Measurements from ENCODE around the gene STAU1. TPM values are rescaled to one million over a fixed set of nuclear protein-coding genes. Genes with fewer than 3 reads are reported as not detected.
"Not testable (repeated sequence)": the region's sequence is repeated elsewhere in the genome, so short reads cannot be mapped to it uniquely, and the experiment has no call there.

The STAU1 gene
- total RNA-seq, 1 donor from 2014 or later: 72.5 TPM

DNA sequence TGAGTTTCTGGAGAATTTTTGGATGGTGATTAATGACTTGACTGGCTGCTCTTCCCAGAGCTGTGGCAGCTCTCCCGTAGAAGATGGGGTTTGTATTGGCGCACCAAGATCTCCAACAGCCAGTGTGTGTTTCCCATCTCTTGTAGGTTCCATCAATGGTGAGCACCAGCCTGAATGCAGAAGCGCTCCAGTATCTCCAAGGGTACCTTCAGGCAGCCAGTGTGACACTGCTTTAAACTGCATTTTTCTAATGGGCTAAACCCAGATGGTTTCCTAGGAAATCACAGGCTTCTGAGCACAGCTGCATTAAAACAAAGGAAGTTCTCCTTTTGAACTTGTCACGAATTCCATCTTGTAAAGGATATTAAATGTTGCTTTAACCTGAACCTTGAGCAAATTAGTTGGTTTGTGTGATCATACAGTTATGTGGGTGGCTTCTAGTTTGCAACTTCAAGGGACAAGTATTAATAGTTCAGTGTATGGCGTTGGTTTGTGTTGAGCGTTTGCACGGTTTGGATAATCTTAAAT is 91.9 kb downstream of the STAU1 start:
- H3K4me3 ChIP-seq (ENCODE audit: low read depth, low read length): no peak overlapping the region
- H3K27me3 ChIP-seq (ENCODE audit: control insufficient read depth, insufficient read depth, low read length): no peaks in the 10 kb centered on the region
- DNase-seq (ENCODE audit: low read depth): no peak
- H3K36me3 ChIP-seq (ENCODE audit: control insufficient read depth, insufficient read depth, low read length): peaks cover 1% of the 10 kb centered on the region
- TF ChIP-seq, protein P1, sequence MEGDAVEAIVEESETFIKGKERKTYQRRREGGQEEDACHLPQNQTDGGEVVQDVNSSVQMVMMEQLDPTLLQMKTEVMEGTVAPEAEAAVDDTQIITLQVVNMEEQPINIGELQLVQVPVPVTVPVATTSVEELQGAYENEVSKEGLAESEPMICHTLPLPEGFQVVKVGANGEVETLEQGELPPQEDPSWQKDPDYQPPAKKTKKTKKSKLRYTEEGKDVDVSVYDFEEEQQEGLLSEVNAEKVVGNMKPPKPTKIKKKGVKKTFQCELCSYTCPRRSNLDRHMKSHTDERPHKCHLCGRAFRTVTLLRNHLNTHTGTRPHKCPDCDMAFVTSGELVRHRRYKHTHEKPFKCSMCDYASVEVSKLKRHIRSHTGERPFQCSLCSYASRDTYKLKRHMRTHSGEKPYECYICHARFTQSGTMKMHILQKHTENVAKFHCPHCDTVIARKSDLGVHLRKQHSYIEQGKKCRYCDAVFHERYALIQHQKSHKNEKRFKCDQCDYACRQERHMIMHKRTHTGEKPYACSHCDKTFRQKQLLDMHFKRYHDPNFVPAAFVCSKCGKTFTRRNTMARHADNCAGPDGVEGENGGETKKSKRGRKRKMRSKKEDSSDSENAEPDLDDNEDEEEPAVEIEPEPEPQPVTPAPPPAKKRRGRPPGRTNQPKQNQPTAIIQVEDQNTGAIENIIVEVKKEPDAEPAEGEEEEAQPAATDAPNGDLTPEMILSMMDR (IDR thresholded peaks at IDR 0.05; ENCODE audit: insufficient read depth, low read length, poor library complexity, severe bottlenecking): no peak

DNA sequence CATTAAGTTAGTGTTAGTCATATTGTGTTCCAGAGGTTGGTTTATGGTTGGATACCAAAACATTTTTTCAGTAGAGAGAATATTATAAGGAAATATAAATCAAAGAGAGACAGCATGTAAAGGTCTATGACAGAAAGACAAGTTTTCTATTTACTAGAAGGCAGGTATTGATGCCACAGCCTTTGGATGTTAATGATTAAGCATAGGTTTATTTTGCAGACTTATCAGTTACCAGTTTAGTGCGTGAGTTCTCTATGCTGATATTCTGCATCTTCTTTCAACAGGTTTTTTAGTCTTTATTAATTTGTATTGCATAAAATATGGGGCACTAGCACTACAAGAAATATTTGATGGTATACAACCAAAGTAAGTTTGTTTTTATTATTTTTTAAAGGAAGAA is 96.4 kb downstream of the STAU1 start:
- Histone ChIP-seq H3K27me3 (ENCODE audit: control insufficient read depth, insufficient read depth, low read length) (no peaks in the 10 kb centered on the region), H3K4me3 (ENCODE audit: low read depth, low read length) (no peak overlapping the region), H3K36me3 (ENCODE audit: control insufficient read depth, insufficient read depth, low read length) (peaks cover 2% of the 10 kb centered on the region)
- DNase-seq (ENCODE audit: low read depth): no peak
- TF ChIP-seq, protein P1 (IDR thresholded peaks at IDR 0.05; ENCODE audit: insufficient read depth, low read length, poor library complexity, severe bottlenecking): no peak

DNA sequence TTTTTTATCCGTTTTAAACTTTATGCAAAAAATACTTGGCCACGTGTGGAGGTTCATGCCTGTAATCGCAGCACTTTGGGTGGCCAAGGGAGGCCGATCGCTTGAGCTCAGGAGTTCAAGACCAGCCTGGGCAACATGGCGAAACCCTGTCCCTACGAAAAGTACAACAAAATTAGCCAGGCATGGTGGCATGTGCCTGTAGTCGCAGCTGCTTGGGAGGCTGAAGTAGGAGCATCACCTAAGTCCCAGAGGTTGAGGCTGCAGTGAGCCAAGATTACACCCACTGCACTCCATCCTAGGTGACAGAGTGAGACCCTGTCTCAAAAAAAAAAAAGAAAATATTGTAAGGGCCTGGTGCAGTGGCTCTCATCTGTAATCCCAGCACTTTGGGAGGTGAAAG is 97.0 kb downstream of the STAU1 start:
- Histone ChIP-seq H3K4me3 (ENCODE audit: low read depth, low read length) (no peak overlapping the region), H3K36me3 (ENCODE audit: control insufficient read depth, insufficient read depth, low read length) (peaks cover 2% of the 10 kb centered on the region), H3K27me3 (ENCODE audit: control insufficient read depth, insufficient read depth, low read length) (no peaks in the 10 kb centered on the region)
- TF ChIP-seq, protein P1 (IDR thresholded peaks at IDR 0.05; ENCODE audit: insufficient read depth, low read length, poor library complexity, severe bottlenecking): no peak
- no peak for DNase-seq (ENCODE audit: low read depth)

DNA sequence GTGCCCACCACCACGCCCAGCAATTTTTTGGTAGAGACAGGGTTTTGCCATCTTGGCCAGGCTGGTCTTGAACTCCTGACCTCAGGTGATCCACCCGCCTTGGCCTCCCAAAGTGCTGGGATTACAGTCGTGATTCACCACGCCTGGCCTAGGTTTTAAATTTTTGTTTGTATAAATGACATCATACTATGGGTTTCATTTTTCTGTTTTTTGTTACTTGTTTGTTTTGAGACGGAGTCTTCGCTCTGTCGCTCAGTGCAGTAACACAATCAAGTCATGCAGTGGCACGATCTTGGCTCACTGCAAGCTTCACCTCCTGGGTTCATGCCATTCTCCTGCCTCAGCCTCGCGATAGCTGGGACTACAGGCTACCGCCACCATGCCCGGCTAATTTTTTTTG is 105.8 kb downstream of the STAU1 start:
- H3K36me3 ChIP-seq (ENCODE audit: control insufficient read depth, insufficient read depth, low read length); DNase-seq (ENCODE audit: low read depth); H3K4me3 ChIP-seq (ENCODE audit: low read depth, low read length); H3K27me3 ChIP-seq (ENCODE audit: control insufficient read depth, insufficient read depth, low read length): not testable (repeated sequence)

DNA sequence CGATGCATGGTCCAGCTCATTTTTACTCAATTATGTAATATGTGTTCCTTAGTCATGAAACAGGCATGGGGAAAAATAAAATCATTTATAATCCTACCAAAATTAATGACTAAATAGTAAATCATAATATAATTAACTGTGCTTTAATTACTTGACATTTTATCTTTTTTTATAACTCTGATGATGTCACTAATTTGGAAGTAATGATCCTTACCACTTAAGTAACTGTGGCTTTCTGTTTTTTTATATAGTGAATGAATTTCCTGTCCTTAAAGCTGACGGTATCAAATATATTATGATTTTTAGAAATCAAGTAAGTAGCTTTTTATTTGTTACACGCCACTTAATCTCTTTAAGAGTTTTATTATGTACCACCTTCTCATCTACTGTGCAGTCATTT is 109.8 kb downstream of the STAU1 start:
- no peak for DNase-seq (ENCODE audit: low read depth)
- Histone ChIP-seq H3K4me3 (ENCODE audit: low read depth, low read length) (no peak overlapping the region), H3K27me3 (ENCODE audit: control insufficient read depth, insufficient read depth, low read length) (no peaks in the 10 kb centered on the region), H3K36me3 (ENCODE audit: control insufficient read depth, insufficient read depth, low read length) (no peaks in the 10 kb centered on the region)
- TF ChIP-seq, protein P1 (IDR thresholded peaks at IDR 0.05; ENCODE audit: insufficient read depth, low read length, poor library complexity, severe bottlenecking): no peak

DNA sequence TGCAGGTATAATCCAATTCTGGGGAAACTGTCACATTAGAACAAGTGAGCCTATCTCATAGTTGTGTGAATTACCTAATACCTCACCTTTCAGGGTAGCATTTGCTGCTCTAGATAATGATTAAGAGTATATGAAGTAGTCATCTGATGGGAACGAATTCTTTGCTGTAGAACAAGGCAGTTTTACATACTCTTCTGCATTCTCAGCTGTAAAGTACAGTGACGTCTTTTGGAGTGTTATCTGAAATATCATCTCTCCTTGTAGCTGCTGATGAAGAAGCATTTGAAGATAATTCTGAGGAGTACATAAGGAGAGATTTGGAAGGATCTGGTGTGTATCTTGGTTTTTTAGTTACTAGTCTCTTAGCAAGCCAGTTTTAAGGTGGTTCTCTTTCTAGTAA is 113.6 kb downstream of the STAU1 start:
- TF ChIP-seq, protein P1 (IDR thresholded peaks at IDR 0.05; ENCODE audit: insufficient read depth, low read length, poor library complexity, severe bottlenecking): no peak
- no peaks in the 10 kb centered on the region for H3K36me3 ChIP-seq (ENCODE audit: control insufficient read depth, insufficient read depth, low read length)
- no peaks in the 10 kb centered on the region for H3K27me3 ChIP-seq (ENCODE audit: control insufficient read depth, insufficient read depth, low read length)
- no peak overlapping the region for H3K4me3 ChIP-seq (ENCODE audit: low read depth, low read length)
- no peak for DNase-seq (ENCODE audit: low read depth)

Other genes starting within 250 kb of the STAU1 start
- gene CSE1L, start 142.0 kb downstream of the STAU1 start, total RNA-seq: 64.9 and 66.5 TPM in 2 replicates
- 49.6 and 52.2 TPM in 2 replicates for gene DDX27, start 31.1 kb upstream of the STAU1 start, total RNA-seq
- gene ZNFX1, start 89.7 kb upstream of the STAU1 start, total RNA-seq: 32.7 and 35.4 TPM in 2 replicates

Data from kidney epithelial cell (primary cell).